Measurements from ENCODE around the gene CEP131. TPM values are rescaled to one million over a fixed set of nuclear protein-coding genes. Genes with fewer than 3 reads are reported as not detected.

Gene CEP131
- total and polyA plus RNA-seq, 2 of the 8 experiments (the other 6 are each of a cell fraction or from before 2014, with no cell fraction given): 5.9 to 23.2 TPM

DNA sequence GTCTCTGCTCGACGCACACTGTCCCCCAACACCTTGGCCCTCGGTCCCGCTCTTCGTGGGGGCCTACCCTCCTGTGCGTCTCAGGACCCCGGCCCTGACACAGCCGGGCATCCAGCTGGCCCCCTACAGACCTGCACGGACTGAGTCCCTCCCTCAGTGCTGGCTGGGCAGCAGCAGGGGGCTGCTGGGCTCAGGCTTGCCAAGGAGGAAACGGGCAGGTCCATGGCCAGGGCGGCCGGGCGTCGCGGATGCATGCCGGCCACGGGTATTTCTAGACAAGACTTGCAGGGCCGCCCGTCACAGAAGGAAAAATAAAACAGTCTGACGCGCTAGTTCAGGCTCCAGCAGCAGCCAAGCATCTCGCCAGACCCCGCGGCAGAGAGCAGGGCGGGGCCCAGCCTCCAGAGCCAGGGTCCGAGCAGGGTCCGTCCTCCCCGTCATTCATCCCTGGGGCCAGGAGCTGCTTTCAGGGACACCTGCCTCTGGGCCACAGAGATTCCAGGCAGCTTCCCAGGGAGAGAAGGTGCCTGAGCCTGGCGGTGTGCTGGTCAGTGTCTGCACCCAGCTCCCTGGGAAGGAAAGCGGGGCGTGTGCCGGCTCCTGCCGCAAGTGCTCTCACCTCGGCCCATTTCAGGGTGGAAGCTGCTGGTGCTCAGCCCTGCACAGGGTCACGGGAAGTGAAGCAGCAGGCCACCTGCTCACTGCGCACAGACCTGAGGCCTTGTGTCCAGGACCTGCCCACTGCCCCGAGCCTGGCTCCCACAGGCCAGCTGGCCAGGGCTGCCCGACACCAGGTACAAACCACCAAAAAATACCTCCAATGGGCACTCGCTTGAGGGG is 64.7 kb downstream of the CEP131 start (continued):
- TF ChIP-seq, protein P1, sequence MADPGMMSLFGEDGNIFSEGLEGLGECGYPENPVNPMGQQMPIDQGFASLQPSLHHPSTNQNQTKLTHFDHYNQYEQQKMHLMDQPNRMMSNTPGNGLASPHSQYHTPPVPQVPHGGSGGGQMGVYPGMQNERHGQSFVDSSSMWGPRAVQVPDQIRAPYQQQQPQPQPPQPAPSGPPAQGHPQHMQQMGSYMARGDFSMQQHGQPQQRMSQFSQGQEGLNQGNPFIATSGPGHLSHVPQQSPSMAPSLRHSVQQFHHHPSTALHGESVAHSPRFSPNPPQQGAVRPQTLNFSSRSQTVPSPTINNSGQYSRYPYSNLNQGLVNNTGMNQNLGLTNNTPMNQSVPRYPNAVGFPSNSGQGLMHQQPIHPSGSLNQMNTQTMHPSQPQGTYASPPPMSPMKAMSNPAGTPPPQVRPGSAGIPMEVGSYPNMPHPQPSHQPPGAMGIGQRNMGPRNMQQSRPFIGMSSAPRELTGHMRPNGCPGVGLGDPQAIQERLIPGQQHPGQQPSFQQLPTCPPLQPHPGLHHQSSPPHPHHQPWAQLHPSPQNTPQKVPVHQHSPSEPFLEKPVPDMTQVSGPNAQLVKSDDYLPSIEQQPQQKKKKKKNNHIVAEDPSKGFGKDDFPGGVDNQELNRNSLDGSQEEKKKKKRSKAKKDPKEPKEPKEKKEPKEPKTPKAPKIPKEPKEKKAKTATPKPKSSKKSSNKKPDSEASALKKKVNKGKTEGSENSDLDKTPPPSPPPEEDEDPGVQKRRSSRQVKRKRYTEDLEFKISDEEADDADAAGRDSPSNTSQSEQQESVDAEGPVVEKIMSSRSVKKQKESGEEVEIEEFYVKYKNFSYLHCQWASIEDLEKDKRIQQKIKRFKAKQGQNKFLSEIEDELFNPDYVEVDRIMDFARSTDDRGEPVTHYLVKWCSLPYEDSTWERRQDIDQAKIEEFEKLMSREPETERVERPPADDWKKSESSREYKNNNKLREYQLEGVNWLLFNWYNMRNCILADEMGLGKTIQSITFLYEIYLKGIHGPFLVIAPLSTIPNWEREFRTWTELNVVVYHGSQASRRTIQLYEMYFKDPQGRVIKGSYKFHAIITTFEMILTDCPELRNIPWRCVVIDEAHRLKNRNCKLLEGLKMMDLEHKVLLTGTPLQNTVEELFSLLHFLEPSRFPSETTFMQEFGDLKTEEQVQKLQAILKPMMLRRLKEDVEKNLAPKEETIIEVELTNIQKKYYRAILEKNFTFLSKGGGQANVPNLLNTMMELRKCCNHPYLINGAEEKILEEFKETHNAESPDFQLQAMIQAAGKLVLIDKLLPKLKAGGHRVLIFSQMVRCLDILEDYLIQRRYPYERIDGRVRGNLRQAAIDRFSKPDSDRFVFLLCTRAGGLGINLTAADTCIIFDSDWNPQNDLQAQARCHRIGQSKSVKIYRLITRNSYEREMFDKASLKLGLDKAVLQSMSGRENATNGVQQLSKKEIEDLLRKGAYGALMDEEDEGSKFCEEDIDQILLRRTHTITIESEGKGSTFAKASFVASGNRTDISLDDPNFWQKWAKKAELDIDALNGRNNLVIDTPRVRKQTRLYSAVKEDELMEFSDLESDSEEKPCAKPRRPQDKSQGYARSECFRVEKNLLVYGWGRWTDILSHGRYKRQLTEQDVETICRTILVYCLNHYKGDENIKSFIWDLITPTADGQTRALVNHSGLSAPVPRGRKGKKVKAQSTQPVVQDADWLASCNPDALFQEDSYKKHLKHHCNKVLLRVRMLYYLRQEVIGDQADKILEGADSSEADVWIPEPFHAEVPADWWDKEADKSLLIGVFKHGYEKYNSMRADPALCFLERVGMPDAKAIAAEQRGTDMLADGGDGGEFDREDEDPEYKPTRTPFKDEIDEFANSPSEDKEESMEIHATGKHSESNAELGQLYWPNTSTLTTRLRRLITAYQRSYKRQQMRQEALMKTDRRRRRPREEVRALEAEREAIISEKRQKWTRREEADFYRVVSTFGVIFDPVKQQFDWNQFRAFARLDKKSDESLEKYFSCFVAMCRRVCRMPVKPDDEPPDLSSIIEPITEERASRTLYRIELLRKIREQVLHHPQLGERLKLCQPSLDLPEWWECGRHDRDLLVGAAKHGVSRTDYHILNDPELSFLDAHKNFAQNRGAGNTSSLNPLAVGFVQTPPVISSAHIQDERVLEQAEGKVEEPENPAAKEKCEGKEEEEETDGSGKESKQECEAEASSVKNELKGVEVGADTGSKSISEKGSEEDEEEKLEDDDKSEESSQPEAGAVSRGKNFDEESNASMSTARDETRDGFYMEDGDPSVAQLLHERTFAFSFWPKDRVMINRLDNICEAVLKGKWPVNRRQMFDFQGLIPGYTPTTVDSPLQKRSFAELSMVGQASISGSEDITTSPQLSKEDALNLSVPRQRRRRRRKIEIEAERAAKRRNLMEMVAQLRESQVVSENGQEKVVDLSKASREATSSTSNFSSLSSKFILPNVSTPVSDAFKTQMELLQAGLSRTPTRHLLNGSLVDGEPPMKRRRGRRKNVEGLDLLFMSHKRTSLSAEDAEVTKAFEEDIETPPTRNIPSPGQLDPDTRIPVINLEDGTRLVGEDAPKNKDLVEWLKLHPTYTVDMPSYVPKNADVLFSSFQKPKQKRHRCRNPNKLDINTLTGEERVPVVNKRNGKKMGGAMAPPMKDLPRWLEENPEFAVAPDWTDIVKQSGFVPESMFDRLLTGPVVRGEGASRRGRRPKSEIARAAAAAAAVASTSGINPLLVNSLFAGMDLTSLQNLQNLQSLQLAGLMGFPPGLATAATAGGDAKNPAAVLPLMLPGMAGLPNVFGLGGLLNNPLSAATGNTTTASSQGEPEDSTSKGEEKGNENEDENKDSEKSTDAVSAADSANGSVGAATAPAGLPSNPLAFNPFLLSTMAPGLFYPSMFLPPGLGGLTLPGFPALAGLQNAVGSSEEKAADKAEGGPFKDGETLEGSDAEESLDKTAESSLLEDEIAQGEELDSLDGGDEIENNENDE (IDR thresholded peaks at IDR 0.05; ENCODE audit: insufficient replicate concordance, low read length): no peak
- TF ChIP-seq YY1 (IDR thresholded peaks at IDR 0.05; ENCODE audit: low read depth, low read length) (no peak), MAX (IDR thresholded peaks at IDR 0.05) (no peak), BACH1 (IDR thresholded peaks at IDR 0.05; ENCODE audit: low read length) (no peak)

Measured in H1 (cell line).